Activated naive CD8-positive, alpha-beta T cell (primary cell): ENCODE results near the gene CDH23.

ENCODE experiments used
- H3K27ac Mint-ChIP-seq: one replicate; pipeline ENCODE4 v1.8.0; 2021; ENCODE audit warnings: mixed read lengths
- H3K27me3 Mint-ChIP-seq: one replicate; pipeline ENCODE4 v1.8.0; 2021; ENCODE audit warnings: mixed read lengths
- H3K36me3 Mint-ChIP-seq: one replicate; pipeline ENCODE4 v1.8.0; 2021; ENCODE audit warnings: mixed read lengths
- H3K4me1 Mint-ChIP-seq: one replicate; pipeline ENCODE4 v1.8.0; 2021; ENCODE audit warnings: low read depth, mixed read lengths
- H3K4me3 Mint-ChIP-seq: one replicate; pipeline ENCODE4 v1.8.0; 2021; ENCODE audit warnings: mild to moderate bottlenecking, mixed read lengths
- H3K9me3 Mint-ChIP-seq: one replicate; pipeline ENCODE4 v1.8.0; 2021; ENCODE audit warnings: low read depth, mixed read lengths

Gene CDH23

GRCh38 chr10:71769279-71769823 is 372.6 kb downstream of the CDH23 start:
- peaks cover 78% of the 10 kb centered on the region for H3K4me1 Mint-ChIP-seq
- H3K27ac Mint-ChIP-seq, result peak overlapping the region; percentile 98
- H3K4me3 Mint-ChIP-seq, result peak overlapping the region; percentile 94
- peaks cover 8% of the 10 kb centered on the region for H3K36me3 Mint-ChIP-seq
- no peaks in the 10 kb centered on the region for H3K9me3 Mint-ChIP-seq
- no peaks in the 10 kb centered on the region for H3K27me3 Mint-ChIP-seq

- Mint-ChIP-seq H3K4me1 (peaks cover 77% of the 10 kb centered on the region), H3K27me3 (no peaks in the 10 kb centered on the region), H3K36me3 (peaks cover 8% of the 10 kb centered on the region), H3K4me3 (peak overlapping the region; percentile 94), H3K27ac (peak overlapping the region; percentile 98), H3K9me3 (no peaks in the 10 kb centered on the region)
These were observed 373.5 kb downstream of the CDH23 start for GRCh38 chr10:71770255-71770654.

GRCh38 chr10:71770789-71771188 is 374.1 kb downstream of the CDH23 start:
- H3K4me1 Mint-ChIP-seq, result peaks cover 77% of the 10 kb centered on the region
- H3K9me3 Mint-ChIP-seq, result no peaks in the 10 kb centered on the region
- H3K27ac Mint-ChIP-seq, result peak overlapping the region; percentile 98
- peaks cover 8% of the 10 kb centered on the region for H3K36me3 Mint-ChIP-seq
- H3K4me3 Mint-ChIP-seq, result peak overlapping the region; percentile 94
- no peaks in the 10 kb centered on the region for H3K27me3 Mint-ChIP-seq

- peaks cover 8% of the 10 kb centered on the region for H3K36me3 Mint-ChIP-seq
- H3K9me3 Mint-ChIP-seq, result no peaks in the 10 kb centered on the region
- H3K4me1 Mint-ChIP-seq, result peaks cover 78% of the 10 kb centered on the region
These were observed 374.5 kb downstream of the CDH23 start for GRCh38 chr10:71771204-71771603.

GRCh38 chr10:71771821-71772617 is 375.3 kb downstream of the CDH23 start:
- peak overlapping the region; percentile 98 for H3K27ac Mint-ChIP-seq
- H3K4me3 Mint-ChIP-seq, result peak overlapping the region; percentile 94
- H3K36me3 Mint-ChIP-seq, result peaks cover 8% of the 10 kb centered on the region
- peaks cover 78% of the 10 kb centered on the region for H3K4me1 Mint-ChIP-seq
- no peaks in the 10 kb centered on the region for H3K27me3 Mint-ChIP-seq
- H3K9me3 Mint-ChIP-seq, result no peaks in the 10 kb centered on the region

More at GRCh38 chr10:71771204-71771603, 374.5 kb downstream of the CDH23 start:
- Mint-ChIP-seq H3K27ac (peak overlapping the region; percentile 98), H3K27me3 (no peaks in the 10 kb centered on the region), H3K4me3 (peak overlapping the region; percentile 94)

GRCh38 chr10:71772832-71773220 is 376.1 kb downstream of the CDH23 start:
- Mint-ChIP-seq H3K4me1 (peaks cover 75% of the 10 kb centered on the region), H3K27ac (peak overlapping the region; percentile 98), H3K27me3 (no peaks in the 10 kb centered on the region), H3K9me3 (no peaks in the 10 kb centered on the region), H3K4me3 (peak overlapping the region; percentile 94), H3K36me3 (peaks cover 8% of the 10 kb centered on the region)

- H3K4me1 Mint-ChIP-seq, result peaks cover 70% of the 10 kb centered on the region
- peaks cover 8% of the 10 kb centered on the region for H3K36me3 Mint-ChIP-seq
- H3K4me3 Mint-ChIP-seq, result peak within 1 kb of the TSS; percentile 94
- H3K27me3 Mint-ChIP-seq, result no peaks in the 10 kb centered on the region
- H3K9me3 Mint-ChIP-seq, result no peaks in the 10 kb centered on the region
- peak within 1 kb of the TSS; percentile 98 for H3K27ac Mint-ChIP-seq
These were observed 376.7 kb downstream of the CDH23 start, which contains the start of gene VSIR for GRCh38 chr10:71773221-71773971. Gene VSIR (minus strand): TSS chr10:71773520. CDS start chr10:71773439, 81 bp downstream.

GRCh38 chr10:71774916-71775702 is 378.4 kb downstream of the CDH23 start:
- peaks cover 56% of the 10 kb centered on the region for H3K4me1 Mint-ChIP-seq
- H3K36me3 Mint-ChIP-seq, result no peaks in the 10 kb centered on the region
- no peaks in the 10 kb centered on the region for H3K27me3 Mint-ChIP-seq
- H3K27ac Mint-ChIP-seq, result peak overlapping the region; percentile 91
- peak overlapping the region; percentile 92 for H3K4me3 Mint-ChIP-seq
- H3K9me3 Mint-ChIP-seq, result no peaks in the 10 kb centered on the region

- Mint-ChIP-seq H3K4me1 (peaks cover 48% of the 10 kb centered on the region), H3K27ac (peak overlapping the region; percentile 91), H3K27me3 (no peaks in the 10 kb centered on the region), H3K36me3 (no peaks in the 10 kb centered on the region), H3K4me3 (no peak overlapping the region), H3K9me3 (no peaks in the 10 kb centered on the region)
These were observed 379.8 kb downstream of the CDH23 start for GRCh38 chr10:71776481-71776925.

GRCh38 chr10:71777213-71777985 is 380.7 kb downstream of the CDH23 start:
- H3K27ac Mint-ChIP-seq, result peak overlapping the region; percentile 41
- no peak overlapping the region for H3K4me3 Mint-ChIP-seq

GRCh38 chr10:71778071-71778825 is 381.5 kb downstream of the CDH23 start:
- Mint-ChIP-seq H3K36me3 (no peaks in the 10 kb centered on the region), H3K27me3 (no peaks in the 10 kb centered on the region), H3K4me1 (peaks cover 41% of the 10 kb centered on the region), H3K4me3 (no peak overlapping the region), H3K9me3 (no peaks in the 10 kb centered on the region), H3K27ac (no peak overlapping the region)

More at GRCh38 chr10:71777213-71777985, 380.7 kb downstream of the CDH23 start:
- no peaks in the 10 kb centered on the region for H3K36me3 Mint-ChIP-seq
- H3K27me3 Mint-ChIP-seq, result no peaks in the 10 kb centered on the region
- peaks cover 40% of the 10 kb centered on the region for H3K4me1 Mint-ChIP-seq
- no peaks in the 10 kb centered on the region for H3K9me3 Mint-ChIP-seq

- Mint-ChIP-seq H3K36me3 (no peaks in the 10 kb centered on the region), H3K27ac (no peak overlapping the region), H3K9me3 (no peaks in the 10 kb centered on the region), H3K4me3 (no peak overlapping the region), H3K27me3 (no peaks in the 10 kb centered on the region), H3K4me1 (peaks cover 31% of the 10 kb centered on the region)
These were observed 382.9 kb downstream of the CDH23 start for GRCh38 chr10:71779641-71780040.

GRCh38 chr10:71780156-71780555 is 383.4 kb downstream of the CDH23 start:
- H3K36me3 Mint-ChIP-seq, result no peaks in the 10 kb centered on the region
- H3K4me3 Mint-ChIP-seq, result no peak overlapping the region
- no peak overlapping the region for H3K27ac Mint-ChIP-seq
- no peaks in the 10 kb centered on the region for H3K9me3 Mint-ChIP-seq
- H3K4me1 Mint-ChIP-seq, result peaks cover 27% of the 10 kb centered on the region
- H3K27me3 Mint-ChIP-seq, result no peaks in the 10 kb centered on the region
